WERI-Rb-1 (cell line): ENCODE data around the gene PCDH9.
A peak's percentile ranks its signal among the peaks of the same experiment; 100 is the strongest.

Experiments used
- DNase-seq: peaks from one replicate; pipeline ENCODE4 v3.0.0-alpha.2; 2020
- H3K27ac ChIP-seq: fragments of 250-450 bp; sonication (Bioruptor Pico); 2 replicates; pipeline ENCODE4 v1.5.1; 2020; ENCODE audit warnings: mild to moderate bottlenecking, moderate library complexity
- H3K27me3 ChIP-seq: fragments of 250-450 bp; sonication (Bioruptor Pico); 2 replicates; pipeline ENCODE4 v1.5.1; 2021; ENCODE audit warnings: mild to moderate bottlenecking, low read depth, moderate library complexity; ENCODE audit not compliant: insufficient read depth, severe bottlenecking
- H3K36me3 ChIP-seq: fragments of 250-450 bp; sonication (Bioruptor Pico); 2 replicates; pipeline ENCODE4 v1.5.1; 2020; ENCODE audit warnings: mild to moderate bottlenecking, moderate library complexity
- H3K4me3 ChIP-seq: 2 replicates; pipeline ENCODE4 v1.5.1; 2011; ENCODE audit warnings: low read depth, mild to moderate bottlenecking, control low read depth, low read length
- H3K9me3 ChIP-seq: fragments of 250-450 bp; sonication (Bioruptor Pico); 2 replicates; pipeline ENCODE4 v1.5.1; 2021; ENCODE audit warnings: mild to moderate bottlenecking, moderate library complexity; ENCODE audit not compliant: severe bottlenecking
- TF ChIP-seq, protein P1 (sequence below): IDR thresholded peaks from 2 replicates; pipeline ENCODE4 v1.5.1; 2011; ENCODE audit warnings: low read depth, mild to moderate bottlenecking, control low read depth, inconsistent platforms, low read length

Gene PCDH9

DNA sequence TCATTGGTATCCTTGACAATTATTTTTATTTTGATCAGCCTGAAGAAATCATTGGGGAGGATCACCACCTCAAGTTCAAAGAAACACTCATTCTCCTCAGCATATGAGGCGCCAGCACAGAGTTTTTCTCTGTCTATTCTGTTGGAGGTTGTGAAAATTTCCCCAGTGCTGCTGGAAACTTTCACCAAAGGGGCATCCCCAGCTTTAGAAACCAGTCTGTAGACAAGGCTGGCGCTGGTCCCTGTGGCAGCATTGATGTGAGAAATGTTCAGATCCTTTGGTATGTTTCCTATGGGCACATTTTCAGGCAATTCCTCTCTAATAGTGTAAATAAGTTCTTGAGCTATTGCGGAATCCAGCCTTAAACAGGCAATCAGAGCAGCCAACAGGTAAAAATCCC, 2.1 kb downstream of the PCDH9 start:
- DNase-seq, result no peak
- Histone ChIP-seq H3K27me3 (no peaks in the 10 kb centered on the region), H3K36me3 (no peaks in the 10 kb centered on the region), H3K27ac (no peak overlapping the region), H3K4me3 (no peak overlapping the region), H3K9me3 (no peaks in the 10 kb centered on the region)
- TF ChIP-seq, protein P1, sequence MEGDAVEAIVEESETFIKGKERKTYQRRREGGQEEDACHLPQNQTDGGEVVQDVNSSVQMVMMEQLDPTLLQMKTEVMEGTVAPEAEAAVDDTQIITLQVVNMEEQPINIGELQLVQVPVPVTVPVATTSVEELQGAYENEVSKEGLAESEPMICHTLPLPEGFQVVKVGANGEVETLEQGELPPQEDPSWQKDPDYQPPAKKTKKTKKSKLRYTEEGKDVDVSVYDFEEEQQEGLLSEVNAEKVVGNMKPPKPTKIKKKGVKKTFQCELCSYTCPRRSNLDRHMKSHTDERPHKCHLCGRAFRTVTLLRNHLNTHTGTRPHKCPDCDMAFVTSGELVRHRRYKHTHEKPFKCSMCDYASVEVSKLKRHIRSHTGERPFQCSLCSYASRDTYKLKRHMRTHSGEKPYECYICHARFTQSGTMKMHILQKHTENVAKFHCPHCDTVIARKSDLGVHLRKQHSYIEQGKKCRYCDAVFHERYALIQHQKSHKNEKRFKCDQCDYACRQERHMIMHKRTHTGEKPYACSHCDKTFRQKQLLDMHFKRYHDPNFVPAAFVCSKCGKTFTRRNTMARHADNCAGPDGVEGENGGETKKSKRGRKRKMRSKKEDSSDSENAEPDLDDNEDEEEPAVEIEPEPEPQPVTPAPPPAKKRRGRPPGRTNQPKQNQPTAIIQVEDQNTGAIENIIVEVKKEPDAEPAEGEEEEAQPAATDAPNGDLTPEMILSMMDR, result no peak

DNA sequence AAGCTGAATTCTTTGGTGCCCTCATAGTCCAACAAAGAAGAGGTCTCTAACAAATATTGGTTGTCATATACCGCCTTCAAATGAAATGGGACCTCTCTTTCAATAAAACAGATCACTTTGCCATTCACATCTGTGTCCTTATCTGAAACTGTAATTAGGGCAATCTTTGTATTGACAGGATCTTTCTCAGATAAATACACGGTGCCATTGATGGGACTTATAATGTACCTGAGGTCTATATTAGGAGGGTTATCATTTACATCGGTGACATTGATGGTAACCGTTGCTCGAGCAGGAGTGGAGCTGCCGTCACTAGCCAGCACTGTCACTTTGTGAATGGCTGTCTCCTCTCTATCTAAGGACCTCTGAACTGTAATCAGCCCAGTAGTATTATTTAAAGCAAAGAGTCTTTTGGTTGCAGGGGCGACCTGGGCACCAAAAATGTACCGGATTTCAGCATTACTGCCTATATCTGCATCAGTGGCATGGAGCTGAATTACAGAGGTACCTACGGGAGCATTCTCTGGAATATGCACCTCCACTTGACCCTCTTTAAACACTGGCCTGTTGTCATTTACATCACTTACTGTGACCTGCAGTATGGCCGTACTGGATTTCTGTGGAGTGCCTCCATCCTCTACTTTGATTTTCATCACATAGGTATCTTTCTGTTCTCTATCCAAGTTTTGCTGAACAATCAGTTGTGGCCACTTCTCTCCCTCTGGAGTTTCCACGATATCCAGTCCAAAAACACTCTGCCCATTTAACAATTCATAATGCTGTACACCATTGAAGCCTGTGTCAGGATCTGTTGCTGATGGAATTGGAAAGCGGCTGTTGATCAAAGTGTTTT, 2.8 kb downstream of the PCDH9 start:
- Histone ChIP-seq H3K9me3 (no peaks in the 10 kb centered on the region), H3K36me3 (no peaks in the 10 kb centered on the region), H3K27ac (no peak overlapping the region), H3K27me3 (no peaks in the 10 kb centered on the region), H3K4me3 (no peak overlapping the region)
- DNase-seq, result no peak
- TF ChIP-seq, protein P1, result no peak

DNA sequence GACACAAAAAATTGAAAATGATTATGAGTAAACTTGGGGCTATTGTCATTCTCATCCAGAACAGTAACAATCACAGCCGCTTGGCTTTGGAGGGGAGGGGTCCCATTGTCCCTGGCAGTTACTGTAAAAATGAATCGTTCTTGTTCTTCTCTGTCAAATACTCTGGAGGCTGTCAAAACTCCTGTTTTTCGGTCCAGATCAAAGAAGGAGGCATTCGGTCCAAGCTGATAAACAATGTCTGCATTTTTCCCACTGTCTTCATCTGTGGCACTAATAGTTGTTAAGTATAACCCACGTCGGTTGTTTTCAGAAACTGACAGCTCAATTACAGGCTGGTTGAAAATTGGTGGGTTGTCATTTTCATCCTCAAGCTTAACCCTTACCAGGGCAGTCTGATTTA, 3.4 kb downstream of the PCDH9 start:
- Histone ChIP-seq H3K27me3 (no peaks in the 10 kb centered on the region), H3K9me3 (no peaks in the 10 kb centered on the region), H3K27ac (no peak overlapping the region), H3K4me3 (no peak overlapping the region), H3K36me3 (no peaks in the 10 kb centered on the region)
- DNase-seq, result no peak
- TF ChIP-seq, protein P1, result no peak

DNA sequence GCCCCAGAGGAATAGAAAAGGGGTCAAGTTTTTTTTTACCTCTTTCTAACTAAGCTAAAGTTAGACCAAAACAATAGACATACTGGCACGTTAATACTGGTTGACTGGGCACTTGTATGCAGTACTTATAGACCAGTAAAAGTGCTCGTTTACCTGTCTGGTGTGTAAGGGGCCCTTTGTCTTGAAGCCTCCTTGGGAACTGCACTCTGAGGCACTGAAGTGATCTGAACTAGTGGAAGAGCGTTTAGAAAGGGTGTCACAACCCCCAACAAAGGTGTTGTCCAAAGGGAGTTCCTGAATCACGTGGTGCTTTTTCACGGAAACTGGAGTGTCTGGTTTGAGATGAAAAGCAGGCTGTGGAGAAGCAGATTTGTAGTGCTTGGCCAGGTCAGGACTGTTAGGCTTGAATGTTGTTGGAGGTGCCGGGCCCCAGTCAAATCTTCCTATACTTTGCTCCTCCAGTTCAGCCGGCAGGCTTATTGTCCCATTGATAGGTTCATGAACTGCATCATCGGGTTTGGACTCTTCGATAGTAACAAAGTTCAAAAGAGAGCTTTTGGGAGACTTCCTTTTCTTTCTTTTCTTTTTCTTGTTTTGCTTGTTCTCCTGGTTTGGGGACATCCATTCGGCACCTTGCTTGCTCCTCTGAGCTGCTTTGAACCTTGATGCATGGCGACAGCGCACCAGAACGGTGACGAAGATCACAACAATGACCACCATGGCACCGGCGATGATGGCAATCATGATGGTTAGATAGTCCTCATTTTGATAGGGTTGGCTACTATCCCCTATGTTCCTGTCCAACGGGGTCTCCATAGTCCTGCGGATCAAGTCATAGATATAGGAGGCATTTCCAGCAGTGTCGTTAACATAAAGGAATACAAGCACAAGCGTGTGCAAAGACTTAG, 4.6 kb downstream of the PCDH9 start:
- no peak overlapping the region for H3K27ac ChIP-seq
- no peak for DNase-seq
- TF ChIP-seq, protein P1, result no peak

DNA sequence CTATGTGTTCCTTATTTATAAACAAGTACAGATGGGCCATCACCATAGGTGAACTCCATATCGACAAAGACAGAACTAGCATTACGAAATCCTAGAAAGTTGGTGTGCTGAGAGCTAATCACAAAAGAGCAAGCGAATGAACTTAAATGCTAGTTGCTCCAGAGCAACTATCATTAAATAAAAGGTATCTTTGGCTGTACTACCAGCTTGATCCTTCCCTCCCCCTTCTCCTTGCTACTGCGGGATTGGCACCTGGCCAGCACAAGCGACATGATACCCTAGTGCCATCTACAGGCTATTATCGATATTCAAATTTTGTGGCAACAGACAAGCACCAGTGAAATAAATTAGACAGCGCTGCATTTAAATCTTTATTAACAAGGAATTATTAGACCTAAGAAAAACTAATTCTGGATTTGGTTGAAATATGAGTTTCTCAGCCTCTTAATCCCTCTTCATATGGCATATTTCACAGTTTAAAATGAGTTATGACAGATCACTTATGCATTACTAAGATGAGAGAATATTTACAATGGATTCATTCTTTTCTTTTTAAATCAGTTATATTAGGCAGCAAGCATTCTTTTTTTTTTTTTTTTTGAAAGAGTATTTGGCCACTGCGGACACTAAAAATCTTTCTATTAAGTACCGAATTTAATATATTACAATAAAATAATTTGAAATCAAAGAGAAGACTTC, 5.8 kb downstream of the PCDH9 start:
- no peak overlapping the region for H3K4me3 ChIP-seq
- no peaks in the 10 kb centered on the region for H3K27me3 ChIP-seq
- TF ChIP-seq, protein P1, result peak; percentile 29; the same call in 1 of the 2 replicates
- H3K9me3 ChIP-seq, result no peaks in the 10 kb centered on the region
- H3K36me3 ChIP-seq, result no peaks in the 10 kb centered on the region
- peak; percentile 50 for DNase-seq
- no peak overlapping the region for H3K27ac ChIP-seq

More for the DNA sequence above, 4.6 kb downstream of the PCDH9 start:
- no peaks in the 10 kb centered on the region for H3K36me3 ChIP-seq
- H3K9me3 ChIP-seq, result no peaks in the 10 kb centered on the region
- H3K27me3 ChIP-seq, result no peaks in the 10 kb centered on the region
- H3K4me3 ChIP-seq, result no peak overlapping the region
